Mucosa of stomach (tissue), 1 donor: ENCODE results near the gene EIF2B2.

Experiments
- H3K27me3 ChIP-seq: one replicate; pipeline ENCODE4 v1.7.0; 2013; ENCODE audit warnings: mild to moderate bottlenecking, low read length; ENCODE audit not compliant: control insufficient read depth, insufficient read depth
- H3K36me3 ChIP-seq: one replicate; pipeline ENCODE4 v1.7.0; 2013; ENCODE audit warnings: low read length; ENCODE audit not compliant: control insufficient read depth, insufficient read depth
- H3K4me1 ChIP-seq: one replicate; pipeline ENCODE4 v1.7.0; 2013; ENCODE audit warnings: mild to moderate bottlenecking, low read length; ENCODE audit not compliant: control insufficient read depth, insufficient read depth
- H3K4me3 ChIP-seq: one replicate; pipeline ENCODE4 v1.7.0; 2013; ENCODE audit warnings: low read length
- H3K9ac ChIP-seq: one replicate; pipeline ENCODE4 v1.7.0; 2013; ENCODE audit warnings: mild to moderate bottlenecking, low read length, moderate library complexity
- H3K9me3 ChIP-seq: one replicate; pipeline ENCODE4 v1.7.0; 2013; ENCODE audit warnings: mild to moderate bottlenecking, low read length, moderate library complexity; ENCODE audit not compliant: control insufficient read depth
- donor health status: Pancreatic carcinoma.

The EIF2B2 gene

GRCh38 chr14:75051556-75051899 is 48.8 kb downstream of the EIF2B2 start:
- H3K4me3 ChIP-seq: peak overlapping the region; percentile 38
- no peaks in the 10 kb centered on the region for H3K27me3 ChIP-seq
- H3K36me3 ChIP-seq: no peaks in the 10 kb centered on the region
- no peaks in the 10 kb centered on the region for H3K9me3 ChIP-seq
- H3K4me1 ChIP-seq: no peaks in the 10 kb centered on the region
- peak overlapping the region; percentile 84 for H3K9ac ChIP-seq

GRCh38 chr14:75053396-75054291 is 50.9 kb downstream of the EIF2B2 start:
- no peaks in the 10 kb centered on the region for H3K36me3 ChIP-seq

GRCh38 chr14:75054421-75054820 is 51.7 kb downstream of the EIF2B2 start:
- Histone ChIP-seq H3K9ac (no peak overlapping the region), H3K4me3 (no peak overlapping the region), H3K4me1 (no peaks in the 10 kb centered on the region), H3K27me3 (no peaks in the 10 kb centered on the region), H3K36me3 (no peaks in the 10 kb centered on the region), H3K9me3 (no peaks in the 10 kb centered on the region)

More at GRCh38 chr14:75053396-75054291, 50.9 kb downstream of the EIF2B2 start:
- Histone ChIP-seq H3K4me3 (no peak overlapping the region), H3K9ac (no peak overlapping the region), H3K27me3 (no peaks in the 10 kb centered on the region), H3K4me1 (no peaks in the 10 kb centered on the region), H3K9me3 (no peaks in the 10 kb centered on the region)

- no peaks in the 10 kb centered on the region for H3K9me3 ChIP-seq
- no peaks in the 10 kb centered on the region for H3K36me3 ChIP-seq
- no peak overlapping the region for H3K4me3 ChIP-seq
- H3K27me3 ChIP-seq: no peaks in the 10 kb centered on the region
- H3K4me1 ChIP-seq: peaks cover 3% of the 10 kb centered on the region
- H3K9ac ChIP-seq: no peak overlapping the region
Observed at GRCh38 chr14:75059642-75060041, 56.9 kb downstream of the EIF2B2 start.

- H3K9ac ChIP-seq: no peak overlapping the region
- H3K9me3 ChIP-seq: no peaks in the 10 kb centered on the region
- H3K4me1 ChIP-seq: peaks cover 3% of the 10 kb centered on the region
- no peak overlapping the region for H3K4me3 ChIP-seq
- H3K27me3 ChIP-seq: no peaks in the 10 kb centered on the region
- H3K36me3 ChIP-seq: no peaks in the 10 kb centered on the region
Observed at GRCh38 chr14:75060420-75060819, 57.7 kb downstream of the EIF2B2 start.
